Coronary artery (tissue), 2 donors: ENCODE results near the gene BACE2.
A peak's percentile ranks its signal among the peaks of the same experiment; 100 is the strongest.

Experiments used
- DNase-seq: peaks from one replicate; pipeline ENCODE4 v3.0.0-alpha.2; 2017; ENCODE audit warnings: low spot score
- H3K27ac ChIP-seq, 2 donors: fragments of 200-600 bp; sonication (generic); one replicate each; pipeline ENCODE4 v1.5.1; 2016 to 2019
- H3K4me3 ChIP-seq: fragments of 200-600 bp; sonication (generic); 2 replicates; pipeline ENCODE4 v1.5.1; 2016; ENCODE audit warnings: mild to moderate bottlenecking, moderate library complexity
- TF ChIP-seq, protein P1 (sequence below): fragments of 200-600 bp; sonication (generic); IDR thresholded peaks from one replicate; pipeline ENCODE4 v1.5.1; 2019; ENCODE audit warnings: antibody characterized with exemption

Gene BACE2

DNA sequence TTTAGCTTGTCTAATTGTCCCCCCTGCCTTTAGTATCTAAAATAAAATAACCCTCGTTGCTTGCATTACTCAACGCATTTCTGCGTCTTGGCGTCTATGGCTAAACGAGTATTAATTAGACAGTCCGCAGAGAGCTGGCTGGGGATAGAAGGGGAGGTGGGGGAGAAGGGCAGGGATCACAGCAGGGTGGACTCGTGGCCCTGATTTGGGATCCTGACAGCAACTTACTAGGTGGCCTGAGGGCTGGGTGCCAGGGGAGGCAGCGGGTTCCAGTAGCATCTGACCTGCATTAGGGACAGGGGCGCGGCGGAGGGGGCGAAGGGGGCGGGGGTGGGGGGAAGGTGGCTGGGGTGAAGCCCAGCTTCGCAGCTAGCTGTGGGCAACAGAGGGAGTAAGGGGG lies 1.1 kb upstream of the BACE2 start:
- no peak for DNase-seq
- Histone ChIP-seq H3K27ac (peak overlapping the region; percentile 97 to 99), H3K4me3 (peak overlapping the region; percentile 91)
- TF ChIP-seq, protein P1, sequence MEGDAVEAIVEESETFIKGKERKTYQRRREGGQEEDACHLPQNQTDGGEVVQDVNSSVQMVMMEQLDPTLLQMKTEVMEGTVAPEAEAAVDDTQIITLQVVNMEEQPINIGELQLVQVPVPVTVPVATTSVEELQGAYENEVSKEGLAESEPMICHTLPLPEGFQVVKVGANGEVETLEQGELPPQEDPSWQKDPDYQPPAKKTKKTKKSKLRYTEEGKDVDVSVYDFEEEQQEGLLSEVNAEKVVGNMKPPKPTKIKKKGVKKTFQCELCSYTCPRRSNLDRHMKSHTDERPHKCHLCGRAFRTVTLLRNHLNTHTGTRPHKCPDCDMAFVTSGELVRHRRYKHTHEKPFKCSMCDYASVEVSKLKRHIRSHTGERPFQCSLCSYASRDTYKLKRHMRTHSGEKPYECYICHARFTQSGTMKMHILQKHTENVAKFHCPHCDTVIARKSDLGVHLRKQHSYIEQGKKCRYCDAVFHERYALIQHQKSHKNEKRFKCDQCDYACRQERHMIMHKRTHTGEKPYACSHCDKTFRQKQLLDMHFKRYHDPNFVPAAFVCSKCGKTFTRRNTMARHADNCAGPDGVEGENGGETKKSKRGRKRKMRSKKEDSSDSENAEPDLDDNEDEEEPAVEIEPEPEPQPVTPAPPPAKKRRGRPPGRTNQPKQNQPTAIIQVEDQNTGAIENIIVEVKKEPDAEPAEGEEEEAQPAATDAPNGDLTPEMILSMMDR = no peak

DNA sequence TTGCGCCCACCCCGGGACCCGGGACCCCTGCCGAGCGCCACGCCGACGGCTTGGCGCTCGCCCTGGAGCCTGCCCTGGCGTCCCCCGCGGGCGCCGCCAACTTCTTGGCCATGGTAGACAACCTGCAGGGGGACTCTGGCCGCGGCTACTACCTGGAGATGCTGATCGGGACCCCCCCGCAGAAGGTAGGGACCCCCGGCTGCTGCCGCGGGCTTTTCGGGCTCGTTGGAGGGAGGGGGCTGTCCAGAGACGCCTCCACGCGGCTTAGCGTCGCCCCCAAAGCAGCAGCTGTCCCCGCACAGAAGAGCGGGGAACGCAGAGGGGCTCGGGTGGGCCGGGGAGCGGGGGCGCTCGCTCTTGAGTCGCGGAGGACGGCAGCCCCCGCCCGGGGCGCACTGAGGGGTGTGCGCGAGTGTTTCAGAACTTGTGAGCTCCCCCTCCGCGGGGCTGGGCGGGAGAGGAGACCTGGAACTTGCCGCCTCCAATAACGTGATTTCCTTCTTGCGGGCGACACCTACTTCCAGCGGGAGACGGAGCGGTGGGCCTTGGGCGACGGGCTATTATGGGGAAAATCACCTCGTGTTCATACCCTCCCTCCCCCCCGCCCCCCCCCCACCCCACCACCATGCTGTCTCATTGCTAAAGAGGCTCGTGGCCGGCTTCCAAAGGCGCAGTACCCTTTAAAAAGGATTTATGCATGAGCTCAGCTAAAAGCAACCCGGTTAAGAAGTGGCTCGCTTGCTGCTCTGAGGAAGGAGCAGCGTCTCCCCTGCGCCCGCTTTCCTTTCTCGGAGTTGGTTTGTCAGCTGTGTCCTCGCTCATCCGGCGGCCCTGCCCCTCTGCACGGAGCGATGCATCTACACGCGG lies 664 bp downstream of the BACE2 start:
- H3K27ac ChIP-seq = peak overlapping the region; percentile 97 to 99
- DNase-seq = peak; percentile 84
- peak overlapping the region; percentile 91 for H3K4me3 ChIP-seq
- TF ChIP-seq, protein P1 = no peak

DNA sequence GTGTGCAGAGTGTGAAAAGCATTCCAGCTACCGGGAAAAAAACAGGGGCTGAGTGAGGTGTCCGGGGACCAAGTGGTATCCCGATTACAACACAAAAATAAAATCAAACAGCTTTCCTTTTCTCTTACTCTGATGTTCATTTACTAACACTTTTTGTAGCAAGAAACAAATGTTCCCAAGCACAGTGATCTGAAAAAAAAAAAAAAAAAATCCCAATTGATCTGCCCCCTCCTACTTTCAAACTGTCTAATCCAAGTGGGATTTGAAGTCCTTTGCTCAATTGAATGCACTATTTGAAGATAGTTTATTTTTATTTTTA lies 1.3 kb downstream of the BACE2 start:
- no peak for DNase-seq
- TF ChIP-seq, protein P1 = no peak
- H3K27ac ChIP-seq = peak overlapping the region; percentile 97 to 99
- H3K4me3 ChIP-seq = peak overlapping the region; percentile 91

DNA sequence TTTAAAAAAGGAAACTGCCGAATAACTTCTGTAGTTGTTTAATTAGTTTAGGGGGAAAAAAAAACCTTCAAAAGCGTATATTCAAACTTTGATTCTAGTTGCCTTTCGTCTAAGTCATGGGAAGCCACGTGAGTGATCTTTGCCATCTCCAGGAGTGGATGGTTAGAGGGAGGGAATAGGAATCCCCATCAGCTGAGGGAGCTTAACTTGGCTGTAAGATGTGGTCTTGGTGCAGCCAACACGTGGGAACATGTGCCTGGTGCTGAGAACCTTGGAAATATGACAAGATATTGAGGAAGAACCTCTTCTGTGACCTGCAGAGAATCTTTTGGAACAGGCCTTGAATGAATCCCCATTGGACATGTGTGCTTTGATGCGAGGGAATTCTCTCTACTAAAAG lies 1.7 kb downstream of the BACE2 start:
- no peak for DNase-seq
- TF ChIP-seq, protein P1 = no peak
- peak overlapping the region; percentile 91 for H3K4me3 ChIP-seq
- no peak overlapping the region for H3K27ac ChIP-seq

DNA sequence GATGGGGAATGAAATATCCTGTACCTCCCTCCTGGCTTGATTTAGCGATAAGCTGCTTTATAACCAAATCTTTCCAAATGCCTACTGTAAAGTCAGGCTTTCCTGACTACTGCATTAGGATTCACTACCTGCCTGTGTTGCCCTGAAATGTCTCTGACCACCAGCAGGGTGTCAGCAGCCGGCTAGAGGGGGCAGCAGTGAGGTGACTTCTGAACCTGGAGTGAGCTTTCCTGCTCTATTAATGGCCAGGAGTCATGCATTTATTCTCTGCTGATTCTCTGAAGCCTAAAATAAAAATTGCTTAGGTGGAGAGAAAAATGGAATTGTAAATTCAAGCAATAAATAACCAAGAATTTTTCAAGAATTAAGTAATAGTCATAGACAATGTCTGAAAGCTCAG lies 2.5 kb downstream of the BACE2 start:
- peak overlapping the region; percentile 15 for H3K4me3 ChIP-seq
- DNase-seq = no peak
- TF ChIP-seq, protein P1 = no peak
- peak overlapping the region; percentile 54 to 56 for H3K27ac ChIP-seq

DNA sequence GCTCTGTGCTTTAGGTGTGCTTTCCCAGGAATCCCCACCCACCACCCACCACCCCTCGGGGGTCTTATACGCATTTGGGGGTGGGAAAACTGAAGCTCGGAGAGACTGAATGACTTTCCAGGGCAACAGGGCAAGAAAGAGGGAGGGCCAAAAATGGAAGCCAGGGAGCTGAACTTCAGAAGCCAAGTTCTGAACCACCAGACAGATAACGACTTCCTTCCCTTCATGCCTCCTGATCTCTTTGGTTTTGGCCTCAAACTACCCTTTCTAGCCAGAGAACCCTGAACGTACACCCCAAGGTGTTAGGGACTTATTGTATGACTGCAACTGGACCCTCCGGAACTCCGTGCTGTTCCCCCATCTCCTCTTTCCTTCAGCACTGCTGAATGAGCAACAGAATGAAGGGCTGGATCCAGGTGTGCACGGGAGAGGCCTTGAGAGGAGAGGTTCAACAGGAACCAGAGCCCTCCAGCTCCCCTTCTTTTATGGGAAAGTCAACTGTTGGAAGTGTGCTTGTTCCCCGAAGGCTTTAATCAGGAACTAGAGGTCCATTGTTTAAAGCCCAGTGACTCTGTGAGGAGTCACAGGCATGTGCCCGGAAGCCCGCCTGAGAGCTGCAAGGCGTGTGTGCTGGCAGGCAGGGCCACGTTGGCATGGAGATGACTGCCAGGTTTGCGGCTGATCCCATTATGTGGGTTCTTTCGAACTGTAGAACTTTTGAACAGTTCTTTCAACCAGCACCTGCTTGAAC lies 3.1 kb downstream of the BACE2 start:
- DNase-seq = no peak
- Histone ChIP-seq H3K4me3 (peak overlapping the region; percentile 15), H3K27ac (peak overlapping the region; percentile 54 to 56)
- TF ChIP-seq, protein P1 = no peak
